A673 (cell line): ENCODE measurements around the gene CARD11. TPM values are rescaled to one million over a fixed set of nuclear protein-coding genes. Genes with fewer than 3 reads are reported as not detected.

Experiments
- BruUV-seq: library from RNA; stranded (reverse); fragments of 400-500 nt; replicated peaks from 2 replicates; lab custom pipeline; 2021; lab: Mats Ljungman, UMichigan
- CTCF ChIA-PET: fragments of 300-600 bp; sonication (Branson Sonifier 250); formaldehyde crosslinking; loops from one replicate; lab custom pipeline; 2022; ENCODE audit warnings: antibody characterized with exemption; lab: Charles Lee
- POLR2A ChIA-PET: fragments of 300-600 bp; sonication (Branson Sonifier 250); formaldehyde crosslinking; loops from one replicate; lab custom pipeline; 2022; ENCODE audit warnings: antibody characterized with exemption; ENCODE audit not compliant: low non-redundant PET; lab: Charles Lee
- DNase-seq: peaks from one replicate; pipeline ENCODE4 v3.0.0-alpha.2; 2015; ENCODE audit warnings: low spot score
- H3K27ac ChIP-seq: fragments of 200-600 bp; sonication (generic); 2 replicates; pipeline ENCODE4 v1.5.1; 2016; ENCODE audit warnings: mixed run types, low read depth, mild to moderate bottlenecking, mixed read lengths, antibody characterized with exemption, low read length; ENCODE audit not compliant: poor library complexity, severe bottlenecking
- H3K27me3 ChIP-seq: fragments of 200-600 bp; sonication (generic); replicated peaks from 2 replicates; pipeline ENCODE4 v1.6.1; 2017; ENCODE audit warnings: mixed run types, low read depth, mild to moderate bottlenecking, mixed read lengths, antibody characterized with exemption, low read length; ENCODE audit not compliant: insufficient read depth, poor library complexity
- H3K36me3 ChIP-seq: fragments of 200-600 bp; sonication (generic); 2 replicates; pipeline ENCODE4 v1.6.1; 2016; ENCODE audit warnings: mixed run types, mild to moderate bottlenecking, mixed read lengths, antibody characterized with exemption, low read length; ENCODE audit not compliant: insufficient read depth, poor library complexity, severe bottlenecking
- H3K4me1 ChIP-seq: fragments of 200-600 bp; sonication (generic); 2 replicates; pipeline ENCODE4 v1.6.1; 2017; ENCODE audit warnings: mixed run types, mild to moderate bottlenecking, mixed read lengths, antibody characterized with exemption, low read length; ENCODE audit not compliant: insufficient read depth, poor library complexity, severe bottlenecking
- H3K4me3 ChIP-seq: fragments of 200-600 bp; sonication (generic); 2 replicates; pipeline ENCODE4 v1.5.1; 2016; ENCODE audit warnings: low read depth, mixed run types, mild to moderate bottlenecking, mixed read lengths, low read length; ENCODE audit not compliant: poor library complexity, severe bottlenecking
- H3K9me3 ChIP-seq: fragments of 200-600 bp; sonication (generic); 2 replicates; pipeline ENCODE4 v1.6.1; 2016; ENCODE audit warnings: mixed run types, low read depth, mild to moderate bottlenecking, mixed read lengths, antibody characterized with exemption, low read length; ENCODE audit not compliant: poor library complexity, severe bottlenecking
- EZH2 ChIP-seq: fragments of 200-600 bp; sonication (generic); IDR thresholded peaks from 2 replicates; pipeline ENCODE4 v1.6.1; 2017; ENCODE audit warnings: borderline replicate concordance, low read depth, mild to moderate bottlenecking, mixed read lengths, antibody characterized with exemption, low read length; ENCODE audit not compliant: poor library complexity, severe bottlenecking
- intact Hi-C: fragments of 100-400 bp; cut with micrococcal nuclease; formaldehyde crosslinking; loops from one replicate; pipeline ENCODE4 v1.10.0; 2022; ENCODE audit not compliant: unreplicated experiment
- total RNA-seq: library from RNA; stranded (reverse); gene quantifications from 2 replicates; pipeline ENCODE4 v1.2.3, GENCODE V29; 2021
- TF ChIP-seq, protein P1 (sequence below): fragments of 300-800, 200-600 bp; sonication (generic); conservative IDR thresholded peaks from 2 replicates; pipeline ENCODE4 v1.5.1; 2017; ENCODE audit warnings: low read depth, mild to moderate bottlenecking, antibody characterized with exemption, low read length, moderate library complexity, mixed read lengths

The CARD11 gene
- total RNA-seq, 1 experiment from 2014 or later, result 1.8 TPM

- ChIA-PET POLR2A (no interaction called here), CTCF (no interaction called here)
- intact Hi-C loops, result no loop called here
Observed at GRCh38 chr7:2979201-2979631, 64.5 kb downstream of the CARD11 start.

DNA sequence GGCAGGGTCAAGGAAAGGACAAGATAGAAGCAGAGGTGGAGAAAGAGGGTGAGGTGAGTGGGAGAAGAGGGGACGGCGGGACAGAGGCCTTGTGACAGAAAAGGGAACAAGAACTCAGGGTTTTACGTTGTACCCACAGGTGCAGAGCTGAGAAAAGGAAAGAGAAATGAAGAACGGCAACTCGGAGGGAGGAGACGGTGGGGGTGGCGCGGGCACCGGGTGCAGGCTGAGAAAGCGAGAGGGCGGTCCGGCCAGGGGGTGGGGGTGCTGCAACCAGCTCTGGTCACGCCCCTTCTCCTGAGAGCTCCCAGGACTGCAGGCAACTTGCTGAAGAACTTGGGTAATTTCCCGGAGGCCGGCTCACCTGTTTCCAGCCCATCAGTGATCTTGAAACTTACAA is 65.3 kb downstream of the CARD11 start:
- ChIA-PET CTCF (no interaction called here), POLR2A (no interaction called here)
- H3K27me3 ChIP-seq, result peaks cover 21% of the 10 kb centered on the region
- no peaks in the 10 kb centered on the region for H3K36me3 ChIP-seq
- H3K4me3 ChIP-seq, result no peak overlapping the region
- no TSS peak for BruUV-seq
- H3K9me3 ChIP-seq, result no peaks in the 10 kb centered on the region
- no peak overlapping the region for H3K27ac ChIP-seq
- intact Hi-C loops, result no loop called here
- TF ChIP-seq, protein P1, sequence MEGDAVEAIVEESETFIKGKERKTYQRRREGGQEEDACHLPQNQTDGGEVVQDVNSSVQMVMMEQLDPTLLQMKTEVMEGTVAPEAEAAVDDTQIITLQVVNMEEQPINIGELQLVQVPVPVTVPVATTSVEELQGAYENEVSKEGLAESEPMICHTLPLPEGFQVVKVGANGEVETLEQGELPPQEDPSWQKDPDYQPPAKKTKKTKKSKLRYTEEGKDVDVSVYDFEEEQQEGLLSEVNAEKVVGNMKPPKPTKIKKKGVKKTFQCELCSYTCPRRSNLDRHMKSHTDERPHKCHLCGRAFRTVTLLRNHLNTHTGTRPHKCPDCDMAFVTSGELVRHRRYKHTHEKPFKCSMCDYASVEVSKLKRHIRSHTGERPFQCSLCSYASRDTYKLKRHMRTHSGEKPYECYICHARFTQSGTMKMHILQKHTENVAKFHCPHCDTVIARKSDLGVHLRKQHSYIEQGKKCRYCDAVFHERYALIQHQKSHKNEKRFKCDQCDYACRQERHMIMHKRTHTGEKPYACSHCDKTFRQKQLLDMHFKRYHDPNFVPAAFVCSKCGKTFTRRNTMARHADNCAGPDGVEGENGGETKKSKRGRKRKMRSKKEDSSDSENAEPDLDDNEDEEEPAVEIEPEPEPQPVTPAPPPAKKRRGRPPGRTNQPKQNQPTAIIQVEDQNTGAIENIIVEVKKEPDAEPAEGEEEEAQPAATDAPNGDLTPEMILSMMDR, result no peak
- TF ChIP-seq EZH2, result no peak
- no peak for DNase-seq
- no peaks in the 10 kb centered on the region for H3K4me1 ChIP-seq

More at GRCh38 chr7:2979201-2979631, 64.5 kb downstream of the CARD11 start:
- H3K4me3 ChIP-seq, result no peak overlapping the region
- no peaks in the 10 kb centered on the region for H3K36me3 ChIP-seq
- no TSS peak for BruUV-seq
- peaks cover 21% of the 10 kb centered on the region for H3K27me3 ChIP-seq
- H3K9me3 ChIP-seq, result no peaks in the 10 kb centered on the region
- no peak for DNase-seq
- TF ChIP-seq, protein P1, result no peak
- TF ChIP-seq EZH2, result no peak
- no peak overlapping the region for H3K27ac ChIP-seq
- no peaks in the 10 kb centered on the region for H3K4me1 ChIP-seq

- Histone ChIP-seq H3K9me3 (no peaks in the 10 kb centered on the region), H3K27me3 (peaks cover 15% of the 10 kb centered on the region), H3K4me3 (no peak overlapping the region), H3K4me1 (no peaks in the 10 kb centered on the region), H3K36me3 (no peaks in the 10 kb centered on the region), H3K27ac (no peak overlapping the region)
- no peak for DNase-seq
- TF ChIP-seq EZH2, result no peak
- TF ChIP-seq, protein P1, result no peak
- no TSS peak for BruUV-seq
- ChIA-PET POLR2A (no interaction called here), CTCF (no interaction called here)
- intact Hi-C loops, result no loop called here
Observed at GRCh38 chr7:2975821-2976371, 67.8 kb downstream of the CARD11 start.
